Measurements from ENCODE around the gene CPNE2. TPM values are rescaled to one million over a fixed set of nuclear protein-coding genes. Genes with fewer than 3 reads are reported as not detected.

The CPNE2 gene
- total RNA-seq, 1 donor from 2014 or later: 13.7 TPM

GRCh38 chr16:57190136-57190535 is 97.8 kb downstream of the CPNE2 start:
- no peak overlapping the region for H3K4me3 ChIP-seq
- no peaks in the 10 kb centered on the region for H3K27me3 ChIP-seq (ENCODE audit: low read depth)
- TF ChIP-seq CTCF (IDR thresholded peaks at IDR 0.05; ENCODE audit: borderline replicate concordance): no peak
- DNase-seq: no peak
- H3K27ac ChIP-seq (replicated peaks): no peak overlapping the region
- H3K9me3 ChIP-seq (replicated peaks): no peaks in the 10 kb centered on the region
- no peaks in the 10 kb centered on the region for H3K36me3 ChIP-seq
- peaks cover 80% of the 10 kb centered on the region for H3K4me1 ChIP-seq
- intact Hi-C loops (cut with micrococcal nuclease): no loop called here

GRCh38 chr16:57191056-57191571 is 98.7 kb downstream of the CPNE2 start:
- no peaks in the 10 kb centered on the region for H3K9me3 ChIP-seq (replicated peaks)
- H3K4me1 ChIP-seq: peaks cover 78% of the 10 kb centered on the region

GRCh38 chr16:57192146-57192545 is 99.8 kb downstream of the CPNE2 start:
- DNase-seq: no peak
- intact Hi-C loops (cut with micrococcal nuclease): no loop called here
- peaks cover 78% of the 10 kb centered on the region for H3K4me1 ChIP-seq

More at GRCh38 chr16:57191056-57191571, 98.7 kb downstream of the CPNE2 start:
- Histone ChIP-seq H3K4me3 (no peak overlapping the region), H3K36me3 (no peaks in the 10 kb centered on the region), H3K27me3 (ENCODE audit: low read depth) (no peaks in the 10 kb centered on the region), H3K27ac (replicated peaks) (no peak overlapping the region)
- no peak for DNase-seq
- TF ChIP-seq CTCF (IDR thresholded peaks at IDR 0.05; ENCODE audit: borderline replicate concordance): no peak
- intact Hi-C loops (cut with micrococcal nuclease): no loop called here

GRCh38 chr16:57192720-57193486 is 100.5 kb downstream of the CPNE2 start:
- no peaks in the 10 kb centered on the region for H3K36me3 ChIP-seq
- no peak for TF ChIP-seq CTCF (IDR thresholded peaks at IDR 0.05; ENCODE audit: borderline replicate concordance)
- no peaks in the 10 kb centered on the region for H3K9me3 ChIP-seq (replicated peaks)
- DNase-seq: no peak
- H3K4me3 ChIP-seq: no peak overlapping the region
- intact Hi-C loops (cut with micrococcal nuclease): no loop called here
- no peaks in the 10 kb centered on the region for H3K27me3 ChIP-seq (ENCODE audit: low read depth)
- H3K27ac ChIP-seq (replicated peaks): no peak overlapping the region
- peaks cover 77% of the 10 kb centered on the region for H3K4me1 ChIP-seq

More at GRCh38 chr16:57192146-57192545, 99.8 kb downstream of the CPNE2 start:
- H3K9me3 ChIP-seq (replicated peaks): no peaks in the 10 kb centered on the region
- H3K27ac ChIP-seq (replicated peaks): no peak overlapping the region
- no peaks in the 10 kb centered on the region for H3K27me3 ChIP-seq (ENCODE audit: low read depth)
- no peak overlapping the region for H3K4me3 ChIP-seq
- H3K36me3 ChIP-seq: no peaks in the 10 kb centered on the region
- TF ChIP-seq CTCF (IDR thresholded peaks at IDR 0.05; ENCODE audit: borderline replicate concordance): no peak

GRCh38 chr16:57194512-57194911 is 102.1 kb downstream of the CPNE2 start:
- H3K27ac ChIP-seq (replicated peaks): no peak overlapping the region
- TF ChIP-seq CTCF (IDR thresholded peaks at IDR 0.05; ENCODE audit: borderline replicate concordance): no peak
- no peak overlapping the region for H3K4me3 ChIP-seq
- no peak for DNase-seq
- peaks cover 78% of the 10 kb centered on the region for H3K4me1 ChIP-seq
- H3K36me3 ChIP-seq: no peaks in the 10 kb centered on the region
- H3K27me3 ChIP-seq (ENCODE audit: low read depth): no peaks in the 10 kb centered on the region
- H3K9me3 ChIP-seq (replicated peaks): no peaks in the 10 kb centered on the region
- intact Hi-C loops (cut with micrococcal nuclease): no loop called here
